Measurements from ENCODE around the gene HMCES.
A peak's percentile ranks its signal among the peaks of the same experiment; 100 is the strongest.
"Not testable (repeated sequence)": the region's sequence is repeated elsewhere in the genome, so short reads cannot be mapped to it uniquely, and the experiment has no call there.

The HMCES gene

DNA sequence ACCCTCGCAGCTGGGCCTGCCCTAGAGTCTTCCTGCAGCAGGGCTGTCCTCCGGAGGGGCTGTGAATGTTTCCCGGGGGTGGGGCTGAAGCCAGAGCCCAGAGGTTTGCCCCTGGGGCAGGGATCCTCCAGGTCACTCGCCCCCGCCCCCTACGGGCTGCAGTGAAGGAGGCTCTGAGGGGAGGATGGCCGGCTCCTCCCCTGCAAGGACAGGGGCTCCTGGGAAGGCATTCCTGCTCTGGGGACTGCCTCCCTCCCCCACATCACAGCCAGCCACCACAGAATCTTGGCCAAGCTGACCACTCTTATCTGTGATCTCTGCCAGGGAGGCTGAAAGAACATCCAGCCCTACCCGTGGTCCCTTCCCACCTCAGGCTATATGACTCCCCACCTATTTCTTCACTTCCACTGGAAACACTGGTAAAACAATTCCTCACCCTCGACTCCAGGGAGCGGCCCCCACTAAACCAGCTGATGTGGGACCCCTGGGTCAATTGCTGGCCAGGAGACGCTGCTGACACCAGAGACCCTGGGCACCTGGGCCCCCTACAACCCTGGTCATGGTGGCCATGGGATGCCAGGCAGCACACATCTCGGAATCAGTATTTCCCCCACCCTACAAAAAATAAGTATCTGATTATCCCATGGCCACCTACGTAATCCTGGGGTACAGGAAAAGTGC is 66.0 kb downstream of the HMCES start:
- Histone ChIP-seq H3K9me3 (ENCODE audit: insufficient read depth, low read depth, low read length) (no peaks in the 10 kb centered on the region), H3K27me3 (ENCODE audit: insufficient read depth, low read length) (no peaks in the 10 kb centered on the region; the same call in 1 of the 2 replicates), H3K36me3 (ENCODE audit: insufficient read depth, low read depth, low read length) (no peaks in the 10 kb centered on the region), H3K4me1 (ENCODE audit: insufficient read depth, low read length) (no peaks in the 10 kb centered on the region), H3K9ac (ENCODE audit: low read depth, low read length) (no peak overlapping the region), H3K27ac (ENCODE audit: low read length) (no peak overlapping the region), H3K4me3 (ENCODE audit: low read length) (peak overlapping the region; percentile 66; the same call in 1 of the 2 replicates)

- H3K27me3 ChIP-seq (ENCODE audit: insufficient read depth, low read length): no peaks in the 10 kb centered on the region; the same call in 1 of the 2 replicates
- H3K9ac ChIP-seq (ENCODE audit: low read depth, low read length): no peak overlapping the region
- H3K4me1 ChIP-seq (ENCODE audit: insufficient read depth, low read length): no peaks in the 10 kb centered on the region
- H3K9me3 ChIP-seq (ENCODE audit: insufficient read depth, low read depth, low read length): no peaks in the 10 kb centered on the region
- no peak overlapping the region for H3K27ac ChIP-seq (ENCODE audit: low read length)
- no peaks in the 10 kb centered on the region for H3K36me3 ChIP-seq (ENCODE audit: insufficient read depth, low read depth, low read length)
- H3K4me3 ChIP-seq (ENCODE audit: low read length): no peak overlapping the region
These were observed 66.6 kb downstream of the HMCES start for GRCh38 chr3:129345281-129345680.

DNA sequence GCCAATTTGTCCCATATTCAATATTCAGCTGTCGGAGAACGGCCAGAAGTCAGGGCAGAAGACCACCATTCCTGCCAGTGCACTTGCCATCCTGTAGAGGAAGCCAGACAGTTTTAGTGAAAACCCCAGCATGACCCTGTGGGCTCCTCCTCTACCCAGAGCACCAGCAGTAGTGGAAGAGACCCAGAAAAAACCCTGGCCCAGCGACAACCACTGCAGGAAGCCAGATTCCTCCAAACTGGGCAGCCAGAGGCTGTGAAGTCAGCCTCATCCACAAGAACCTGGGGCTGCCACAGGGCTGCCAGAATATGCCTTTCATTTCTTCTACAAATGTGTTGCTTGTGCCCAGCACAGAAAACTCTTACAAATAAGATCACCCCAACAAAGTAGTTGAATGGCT is 67.3 kb downstream of the HMCES start:
- Histone ChIP-seq H3K27me3 (ENCODE audit: insufficient read depth, low read length) (no peaks in the 10 kb centered on the region; the same call in 1 of the 2 replicates), H3K4me1 (ENCODE audit: insufficient read depth, low read length) (no peaks in the 10 kb centered on the region), H3K4me3 (ENCODE audit: low read length) (no peak overlapping the region), H3K36me3 (ENCODE audit: insufficient read depth, low read depth, low read length) (no peaks in the 10 kb centered on the region), H3K9me3 (ENCODE audit: insufficient read depth, low read depth, low read length) (no peaks in the 10 kb centered on the region), H3K27ac (ENCODE audit: low read length) (no peak overlapping the region), H3K9ac (ENCODE audit: low read depth, low read length) (no peak overlapping the region)

- Histone ChIP-seq H3K9ac (ENCODE audit: low read depth, low read length) (no peak overlapping the region), H3K27ac (ENCODE audit: low read length) (no peak overlapping the region), H3K36me3 (ENCODE audit: insufficient read depth, low read depth, low read length) (no peaks in the 10 kb centered on the region), H3K4me1 (ENCODE audit: insufficient read depth, low read length) (no peaks in the 10 kb centered on the region), H3K4me3 (ENCODE audit: low read length) (no peak overlapping the region), H3K27me3 (ENCODE audit: insufficient read depth, low read length) (no peaks in the 10 kb centered on the region; the same call in 1 of the 2 replicates), H3K9me3 (ENCODE audit: insufficient read depth, low read depth, low read length) (no peaks in the 10 kb centered on the region)
These were observed 68.2 kb downstream of the HMCES start for GRCh38 chr3:129346695-129347457.

- no peaks in the 10 kb centered on the region for H3K36me3 ChIP-seq (ENCODE audit: insufficient read depth, low read depth, low read length)
- no peaks in the 10 kb centered on the region for H3K9me3 ChIP-seq (ENCODE audit: insufficient read depth, low read depth, low read length)
- no peaks in the 10 kb centered on the region for H3K4me1 ChIP-seq (ENCODE audit: insufficient read depth, low read length)
- H3K9ac ChIP-seq (ENCODE audit: low read depth, low read length): no peak overlapping the region
- H3K27ac ChIP-seq (ENCODE audit: low read length): no peak overlapping the region
- no peaks in the 10 kb centered on the region; the same call in 1 of the 2 replicates for H3K27me3 ChIP-seq (ENCODE audit: insufficient read depth, low read length)
- H3K4me3 ChIP-seq (ENCODE audit: low read length): no peak overlapping the region
These were observed 68.8 kb downstream of the HMCES start for GRCh38 chr3:129347458-129347845.

DNA sequence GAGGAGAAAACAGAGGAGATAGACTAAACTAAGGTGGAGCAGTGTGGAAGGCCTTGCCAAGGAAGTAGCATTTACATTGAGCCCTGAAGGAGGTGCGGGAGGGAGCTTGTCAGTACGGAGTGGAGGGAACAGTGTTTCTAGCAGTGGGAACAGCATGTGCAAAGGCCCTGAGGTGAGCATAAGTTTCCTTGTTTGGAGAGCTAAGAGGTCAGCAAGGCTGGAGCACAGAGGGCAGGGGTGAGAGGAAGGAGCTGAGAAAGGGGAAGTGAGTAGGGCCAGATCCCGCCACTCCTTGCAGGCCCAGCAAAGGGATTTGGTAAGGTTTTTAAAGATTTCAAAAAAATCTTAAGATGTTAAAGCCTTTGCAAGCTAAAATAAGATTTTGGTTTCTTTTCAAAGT is 70.1 kb downstream of the HMCES start:
- no peaks in the 10 kb centered on the region for H3K4me1 ChIP-seq (ENCODE audit: insufficient read depth, low read length)
- H3K27me3 ChIP-seq (ENCODE audit: insufficient read depth, low read length): no peaks in the 10 kb centered on the region
- no peak overlapping the region for H3K4me3 ChIP-seq (ENCODE audit: low read length)
- H3K9me3 ChIP-seq (ENCODE audit: insufficient read depth, low read depth, low read length): no peaks in the 10 kb centered on the region
- H3K27ac ChIP-seq (ENCODE audit: low read length): no peak overlapping the region
- H3K9ac ChIP-seq (ENCODE audit: low read depth, low read length): no peak overlapping the region
- H3K36me3 ChIP-seq (ENCODE audit: insufficient read depth, low read depth, low read length): no peaks in the 10 kb centered on the region

DNA sequence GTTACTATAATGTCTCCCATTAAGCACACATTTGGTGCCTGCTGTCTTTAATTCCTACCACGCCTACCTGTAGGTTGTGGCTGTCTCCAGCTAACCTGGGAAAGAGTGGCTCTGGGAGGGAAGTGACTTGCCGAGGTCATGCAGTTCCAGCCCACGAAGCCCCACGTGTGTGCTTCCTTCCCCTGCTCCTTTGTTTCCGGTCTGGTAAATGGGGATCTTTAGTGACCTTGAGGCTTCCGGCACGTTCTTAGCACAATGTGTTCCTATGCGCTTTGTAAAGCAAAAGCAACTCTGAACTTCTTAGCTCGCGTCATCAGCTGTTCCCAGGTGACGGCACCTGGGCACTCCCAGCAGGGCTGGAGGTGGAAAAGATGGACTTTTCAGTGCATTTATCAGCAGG is 70.5 kb downstream of the HMCES start:
- H3K4me3 ChIP-seq (ENCODE audit: low read length); H3K9me3 ChIP-seq (ENCODE audit: insufficient read depth, low read depth, low read length); H3K27ac ChIP-seq (ENCODE audit: low read length); H3K4me1 ChIP-seq (ENCODE audit: insufficient read depth, low read length); H3K27me3 ChIP-seq (ENCODE audit: insufficient read depth, low read length); H3K9ac ChIP-seq (ENCODE audit: low read depth, low read length); H3K36me3 ChIP-seq (ENCODE audit: insufficient read depth, low read depth, low read length): not testable (repeated sequence)

DNA sequence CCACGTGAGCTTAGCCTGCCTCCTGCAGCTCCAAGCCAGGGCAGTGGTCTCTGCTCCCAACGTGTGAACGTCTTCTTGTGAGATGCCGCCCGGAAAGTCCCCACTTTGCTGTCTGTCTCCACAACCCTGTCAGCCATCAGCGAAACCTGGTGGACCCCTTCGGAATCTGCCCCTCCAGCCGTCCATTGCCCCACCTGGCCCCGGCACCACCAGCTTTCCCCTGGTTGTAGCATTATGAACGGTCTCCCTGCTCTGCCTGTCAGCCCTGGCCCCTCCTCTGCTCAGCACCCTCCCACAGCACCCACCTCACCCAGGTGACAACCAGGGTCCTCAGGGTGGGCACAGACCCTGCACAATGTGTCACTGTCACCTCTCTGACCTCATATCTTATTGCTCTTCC is 71.1 kb downstream of the HMCES start:
- Histone ChIP-seq H3K27ac (ENCODE audit: low read length) (no peak overlapping the region), H3K4me3 (ENCODE audit: low read length) (no peak overlapping the region), H3K36me3 (ENCODE audit: insufficient read depth, low read depth, low read length) (no peaks in the 10 kb centered on the region), H3K4me1 (ENCODE audit: insufficient read depth, low read length) (no peaks in the 10 kb centered on the region), H3K9ac (ENCODE audit: low read depth, low read length) (no peak overlapping the region), H3K9me3 (ENCODE audit: insufficient read depth, low read depth, low read length) (no peaks in the 10 kb centered on the region), H3K27me3 (ENCODE audit: insufficient read depth, low read length) (no peaks in the 10 kb centered on the region)

- H3K9ac ChIP-seq (ENCODE audit: low read depth, low read length): no peak overlapping the region
- H3K27ac ChIP-seq (ENCODE audit: low read length): no peak overlapping the region
- H3K36me3 ChIP-seq (ENCODE audit: insufficient read depth, low read depth, low read length): no peaks in the 10 kb centered on the region
- no peaks in the 10 kb centered on the region for H3K9me3 ChIP-seq (ENCODE audit: insufficient read depth, low read depth, low read length)
- H3K27me3 ChIP-seq (ENCODE audit: insufficient read depth, low read length): no peaks in the 10 kb centered on the region
- no peaks in the 10 kb centered on the region for H3K4me1 ChIP-seq (ENCODE audit: insufficient read depth, low read length)
- H3K4me3 ChIP-seq (ENCODE audit: low read length): no peak overlapping the region
These were observed 73.4 kb downstream of the HMCES start for GRCh38 chr3:129352045-129352444.

GRCh38 chr3:129352650-129353588 is 74.2 kb downstream of the HMCES start:
- H3K4me3 ChIP-seq (ENCODE audit: low read length): no peak overlapping the region
- H3K27ac ChIP-seq (ENCODE audit: low read length): no peak overlapping the region
- H3K9ac ChIP-seq (ENCODE audit: low read depth, low read length): no peak overlapping the region
- H3K27me3 ChIP-seq (ENCODE audit: insufficient read depth, low read length): no peaks in the 10 kb centered on the region
- no peaks in the 10 kb centered on the region for H3K9me3 ChIP-seq (ENCODE audit: insufficient read depth, low read depth, low read length)
- H3K4me1 ChIP-seq (ENCODE audit: insufficient read depth, low read length): no peaks in the 10 kb centered on the region
- no peaks in the 10 kb centered on the region for H3K36me3 ChIP-seq (ENCODE audit: insufficient read depth, low read depth, low read length)

- H3K9me3 ChIP-seq (ENCODE audit: insufficient read depth, low read depth, low read length): no peaks in the 10 kb centered on the region
- H3K27me3 ChIP-seq (ENCODE audit: insufficient read depth, low read length): no peaks in the 10 kb centered on the region
- H3K4me1 ChIP-seq (ENCODE audit: insufficient read depth, low read length): no peaks in the 10 kb centered on the region
- H3K27ac ChIP-seq (ENCODE audit: low read length): no peak overlapping the region
- H3K9ac ChIP-seq (ENCODE audit: low read depth, low read length): no peak overlapping the region
- H3K4me3 ChIP-seq (ENCODE audit: low read length): no peak overlapping the region
- H3K36me3 ChIP-seq (ENCODE audit: insufficient read depth, low read depth, low read length): no peaks in the 10 kb centered on the region
These were observed 74.9 kb downstream of the HMCES start for GRCh38 chr3:129353589-129353941.

All from iPS-20b (cell line).